HG03439 (cell line): ENCODE measurements around the gene LMF1.

Source experiments
- ATAC-seq: cut with Tn5 transposase; IDR thresholded peaks from one replicate; pipeline ENCODE4 v1.9.1; 2021; ENCODE audit warnings: mild to moderate bottlenecking, moderate library complexity; ENCODE audit not compliant: unreplicated experiment

The LMF1 gene

DNA sequence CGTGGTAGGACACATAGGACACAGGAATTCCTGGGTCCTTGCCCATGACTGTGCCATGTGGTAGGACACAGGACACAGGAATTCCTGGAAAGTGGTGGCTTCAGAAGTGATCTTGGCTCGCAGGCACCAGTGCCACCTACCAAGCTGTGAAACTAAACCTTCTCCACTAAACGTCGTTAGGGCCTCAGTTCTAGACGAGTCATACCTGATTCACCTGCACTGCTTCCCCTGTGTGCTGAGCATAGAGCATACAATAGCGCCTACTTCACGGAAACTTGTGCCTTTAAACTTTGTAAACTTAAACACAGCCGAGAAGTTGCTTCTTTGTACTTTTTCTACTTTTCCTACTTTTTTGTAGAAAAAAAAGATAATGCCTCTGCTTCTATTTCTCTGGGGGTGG, 15.6 kb upstream of the LMF1 start:
- no peak for ATAC-seq

- no peak for ATAC-seq
Observed at GRCh38 chr16:985646-986400, 15.0 kb upstream of the LMF1 start.

- ATAC-seq, result no peak
Observed at GRCh38 chr16:984736-985636, 14.2 kb upstream of the LMF1 start.

GRCh38 chr16:984121-984694, 13.4 kb upstream of the LMF1 start:
- ATAC-seq, result no peak

- no peak for ATAC-seq
Observed at GRCh38 chr16:983044-984030, 12.6 kb upstream of the LMF1 start.

DNA sequence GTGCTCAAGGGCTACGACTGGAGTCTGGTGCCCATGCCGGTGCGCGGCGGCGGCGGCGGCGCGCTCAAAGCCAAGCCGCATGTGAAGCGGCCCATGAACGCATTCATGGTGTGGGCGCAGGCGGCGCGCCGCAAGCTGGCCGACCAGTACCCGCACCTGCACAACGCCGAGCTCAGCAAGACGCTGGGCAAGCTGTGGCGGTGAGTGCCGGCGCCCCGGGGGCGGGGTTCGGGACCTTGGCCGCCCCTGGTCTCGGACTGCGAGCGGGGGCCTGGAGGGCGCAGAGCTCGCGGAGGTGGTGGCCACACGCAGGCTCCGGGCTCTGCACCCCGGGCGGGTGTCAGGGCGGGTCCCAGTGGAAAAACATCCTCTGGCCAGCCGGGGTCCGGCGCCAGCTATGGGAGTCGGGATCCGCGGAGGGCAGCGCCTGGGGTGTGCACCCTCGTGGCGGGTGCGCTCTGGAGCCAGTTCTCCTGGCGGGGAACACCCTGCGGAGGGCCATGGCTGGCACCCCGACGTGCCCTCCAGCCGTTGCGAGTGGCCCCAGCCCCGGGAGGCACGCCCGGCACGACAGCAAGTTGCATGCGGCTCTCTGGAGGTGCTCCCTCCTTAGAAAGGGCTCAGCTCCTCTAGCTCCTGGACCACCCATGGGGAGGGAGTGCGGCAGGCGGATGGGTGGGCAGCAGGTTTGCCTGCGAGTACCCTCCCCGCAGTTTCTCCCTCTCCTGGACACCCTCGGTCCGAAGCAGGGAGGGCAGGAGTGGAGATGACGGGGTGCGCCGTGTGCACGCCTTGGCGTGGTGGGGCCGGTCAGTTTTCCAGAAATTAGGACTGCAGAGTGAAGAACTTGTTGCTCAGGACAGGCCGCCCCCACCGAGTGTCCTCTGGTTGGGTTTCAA, 11.6 kb upstream of the LMF1 start:
- ATAC-seq, result no peak

DNA sequence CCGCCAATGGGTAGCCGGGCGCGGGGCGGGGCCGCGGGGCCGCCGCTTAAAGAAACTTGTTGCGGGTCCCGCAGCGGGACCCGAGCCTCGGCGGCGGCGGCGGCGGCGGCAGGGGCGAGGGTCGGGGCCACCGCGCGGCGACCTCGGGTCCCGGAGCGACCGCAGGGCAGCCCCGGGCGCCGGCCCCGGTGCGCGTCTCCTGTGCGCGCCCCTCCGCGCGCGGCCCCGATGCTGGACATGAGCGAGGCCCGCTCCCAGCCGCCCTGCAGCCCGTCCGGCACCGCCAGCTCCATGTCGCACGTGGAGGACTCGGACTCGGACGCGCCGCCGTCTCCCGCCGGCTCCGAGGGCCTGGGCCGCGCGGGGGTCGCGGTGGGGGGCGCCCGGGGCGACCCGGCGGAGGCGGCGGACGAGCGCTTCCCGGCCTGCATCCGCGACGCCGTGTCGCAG, 10.9 kb upstream of the LMF1 start, which contains the start of gene SOX8:
Gene SOX8, plus strand, starts transcription at position 76 of the 450 bp plus-strand sequence. Its CDS starts 153 bp downstream, at position 229.
- no peak for ATAC-seq

- no peak for ATAC-seq
Observed at GRCh38 chr16:980595-980854, 9.7 kb upstream of the LMF1 start.

DNA sequence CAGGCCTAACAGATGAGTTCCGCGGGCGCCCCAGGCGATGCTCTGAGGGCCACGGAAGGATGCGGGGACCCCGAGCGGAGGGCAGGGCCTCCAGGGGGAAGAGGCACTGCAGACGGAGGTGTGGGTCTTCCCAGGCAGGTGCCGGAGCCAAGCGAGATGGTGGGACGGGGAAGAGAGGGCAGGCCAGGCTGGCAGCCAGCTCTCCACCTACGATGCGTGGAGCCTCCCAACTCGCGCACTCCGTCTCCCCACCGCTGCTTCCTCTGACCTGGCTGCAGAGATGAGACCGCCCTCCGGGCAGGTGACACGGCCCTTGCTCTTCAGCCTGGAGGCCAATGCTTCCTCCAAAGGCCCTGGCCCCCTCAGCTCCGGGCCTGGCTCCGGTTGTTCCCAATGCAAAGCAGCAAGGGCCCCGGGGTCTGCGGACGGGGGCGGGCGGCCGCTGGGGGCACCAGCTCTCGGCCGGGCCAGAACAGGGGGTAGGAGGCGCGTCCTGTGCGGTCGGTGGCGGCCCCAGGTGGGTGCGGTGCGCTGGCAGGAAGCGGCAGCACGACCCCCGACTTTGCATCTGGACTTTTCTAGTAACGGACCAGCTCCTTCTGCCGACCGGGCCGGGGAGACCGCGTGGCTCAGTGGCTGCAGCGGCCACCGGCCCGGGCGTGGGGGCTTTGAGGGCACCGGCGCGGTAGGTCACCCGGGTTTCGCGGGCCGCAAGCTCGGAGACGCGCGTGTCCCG, 9.2 kb upstream of the LMF1 start:
- ATAC-seq, result no peak

GRCh38 chr16:979147-979546, 8.4 kb upstream of the LMF1 start:
- no peak for ATAC-seq

- no peak for ATAC-seq
Observed at GRCh38 chr16:978403-978802, 7.6 kb upstream of the LMF1 start.

DNA sequence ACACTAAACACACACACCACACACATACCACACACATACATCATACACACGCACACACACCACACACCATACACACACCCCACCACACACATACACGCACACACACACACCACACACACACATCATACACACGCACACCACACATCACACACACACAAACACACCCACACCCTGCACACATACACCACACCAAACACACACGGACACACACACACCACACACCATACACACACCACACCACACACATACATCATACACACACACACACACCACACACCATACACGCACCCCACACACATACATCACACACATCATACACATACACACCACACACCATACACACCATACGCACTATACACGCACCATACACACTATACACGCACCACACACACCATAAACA, 7.1 kb upstream of the LMF1 start:
- ATAC-seq, result no peak

DNA sequence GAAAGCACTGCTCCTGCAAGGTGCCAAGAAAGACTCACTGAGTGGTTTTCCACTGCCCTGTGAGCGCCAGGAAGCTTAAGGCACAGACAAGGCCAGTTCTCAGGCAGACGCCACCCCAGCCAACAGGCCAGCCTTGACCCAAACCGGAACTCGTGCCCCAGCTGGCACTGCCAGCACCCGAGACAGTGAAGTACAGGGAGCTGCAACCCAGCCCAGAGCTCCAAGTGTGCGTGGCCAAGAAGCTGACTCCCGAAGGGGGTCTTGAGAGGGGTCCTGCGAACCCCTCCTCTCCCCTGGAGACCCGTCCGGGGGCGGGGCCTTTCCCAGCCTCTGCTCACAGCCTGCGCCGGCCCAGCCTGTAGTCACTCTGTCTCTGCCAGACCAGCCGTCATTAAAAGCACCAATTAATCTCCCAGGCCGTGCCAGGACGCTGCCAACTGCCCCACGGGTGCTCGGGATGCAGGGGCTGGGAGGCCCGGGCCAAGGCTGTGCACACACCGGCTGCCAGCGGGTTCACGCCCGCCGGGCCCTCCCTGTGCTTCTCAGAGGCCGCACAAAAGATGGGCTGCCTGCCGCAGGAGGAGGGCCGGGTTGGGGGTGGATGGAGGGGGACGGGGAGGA, 6.4 kb upstream of the LMF1 start:
- ATAC-seq, result no peak

GRCh38 chr16:976389-976931, 5.7 kb upstream of the LMF1 start:
- ATAC-seq, result no peak

DNA sequence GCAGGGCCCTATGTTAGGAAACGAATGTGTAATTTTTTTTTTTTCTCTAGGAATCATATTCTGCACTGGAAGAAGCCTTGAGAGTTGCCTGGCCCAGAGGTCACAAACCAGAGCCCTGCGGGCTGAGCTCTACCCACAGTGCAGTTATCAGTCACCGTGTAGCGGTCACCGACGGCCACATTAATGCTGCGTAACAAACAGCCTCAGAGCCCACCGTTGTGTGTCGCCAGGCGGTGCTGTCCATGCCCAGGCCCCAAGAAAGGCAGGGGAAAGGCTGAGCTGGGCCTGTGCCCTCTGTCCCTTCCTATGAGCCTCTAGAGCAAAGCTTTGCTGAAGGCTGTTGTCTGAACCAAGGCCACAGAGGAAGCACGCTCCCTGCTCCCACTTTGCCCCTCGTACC, 4.5 kb upstream of the LMF1 start:
- no peak for ATAC-seq

DNA sequence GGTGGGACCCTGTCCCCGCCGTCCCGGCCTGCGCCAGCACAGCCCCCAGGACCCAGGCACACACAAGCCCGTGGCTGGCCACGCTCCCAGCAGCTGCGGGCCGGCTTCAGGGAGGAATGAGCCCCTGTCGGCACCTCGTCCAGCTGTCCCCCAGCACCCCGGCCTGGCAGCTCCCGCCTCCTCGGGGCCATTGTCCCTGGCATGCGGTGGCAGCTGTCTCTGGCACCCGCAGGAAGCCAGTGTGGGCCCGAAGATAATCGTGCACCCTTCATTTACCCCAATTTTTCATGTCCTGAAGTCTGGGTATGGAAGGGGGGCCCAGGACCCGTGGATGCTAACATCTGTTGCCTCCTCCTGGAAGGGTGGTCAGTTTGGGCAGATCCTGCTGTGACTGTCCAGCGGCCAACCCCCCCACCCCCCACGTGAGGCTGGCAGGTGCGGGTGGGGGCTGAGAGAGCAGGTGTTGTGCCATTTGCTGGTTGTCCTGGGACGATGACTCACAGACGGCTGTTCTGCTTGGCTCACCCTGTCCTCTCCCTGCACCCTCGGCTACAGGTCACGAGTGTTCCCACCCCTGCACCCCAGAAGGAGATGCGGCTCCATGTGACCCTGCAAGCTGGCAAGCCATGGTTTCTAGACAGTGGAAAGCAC, 4.0 kb upstream of the LMF1 start:
- ATAC-seq, result no peak

DNA sequence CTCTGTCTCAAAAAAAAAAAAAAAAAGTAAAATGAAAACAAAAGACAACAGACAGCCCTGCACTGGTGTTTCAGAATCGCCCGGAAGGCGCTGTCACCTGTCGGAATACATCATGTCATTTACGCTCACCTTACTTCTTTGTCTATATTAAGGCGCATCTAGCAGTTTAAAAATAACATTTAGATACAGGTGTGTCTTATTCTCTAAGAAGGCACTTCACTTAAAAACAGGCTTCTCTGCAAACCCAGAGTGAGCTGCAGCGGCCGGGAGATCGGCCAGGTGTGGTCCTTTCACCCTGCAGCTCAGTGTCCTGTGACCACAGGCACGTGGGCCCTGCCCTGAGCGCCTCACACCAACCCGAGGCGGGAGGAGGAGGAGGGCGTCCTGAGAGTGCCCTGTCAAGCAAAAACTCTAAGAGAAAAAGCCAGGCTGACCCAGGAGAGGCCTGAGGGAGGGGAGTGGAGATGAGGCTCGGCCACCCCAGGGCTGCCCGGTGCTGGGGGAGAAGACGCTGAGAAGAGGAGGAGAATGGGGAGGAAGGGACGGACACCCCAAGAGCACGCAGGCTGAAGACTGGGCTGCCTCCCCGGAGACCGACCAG, 3.3 kb upstream of the LMF1 start:
- no peak for ATAC-seq
